ENCODE data around the gene NADK. TPM values are rescaled to one million over a fixed set of nuclear protein-coding genes. Genes with fewer than 3 reads are reported as not detected.
"Not testable (repeated sequence)": the region's sequence is repeated elsewhere in the genome, so short reads cannot be mapped to it uniquely, and the experiment has no call there.

NADK gene
- total RNA-seq, 1 experiment from 2014 or later: 93.4 TPM

DNA sequence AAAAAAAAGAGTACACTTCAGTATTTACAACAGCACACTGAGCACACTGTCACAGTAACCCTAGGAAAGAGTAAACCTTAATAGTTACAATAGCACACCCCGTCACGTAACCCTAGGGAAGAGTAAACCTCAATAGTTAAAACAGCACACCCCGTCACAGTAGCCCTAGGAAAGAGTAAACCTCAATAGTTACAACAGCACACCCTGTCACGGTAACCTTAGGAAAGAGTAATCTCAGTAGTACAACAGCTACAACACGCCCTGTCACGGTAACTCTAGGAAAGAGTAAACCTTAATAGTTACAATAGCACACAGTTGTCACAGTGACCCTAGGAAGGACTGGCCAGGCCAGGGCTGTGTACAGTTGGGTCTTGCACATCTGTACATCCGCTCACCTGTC, 57.1 kb downstream of the NADK start:
- CTCF ChIA-PET: no interaction called here
- DNase-seq (ENCODE audit: low read depth, low spot score) (no peak), ATAC-seq (no peak)
- Histone ChIP-seq H3K9me2 (ENCODE audit: insufficient read depth) (no peaks in the 10 kb centered on the region), H2AFZ (ENCODE audit: low read depth, low read length, poor library complexity, severe bottlenecking) (no peak overlapping the region), H3K27me3 (ENCODE audit: insufficient read depth, low read length) (no peaks in the 10 kb centered on the region), H3K27ac (ENCODE audit: low read depth, low read length) (no peak overlapping the region), H4K20me1 (ENCODE audit: insufficient read depth) (no peaks in the 10 kb centered on the region), H3K4me3 (replicated peaks in 1 of 2; ENCODE audit: low read depth in 1 of 2, low read length in 2 of 2) (no peak overlapping the region), H3K4me2 (ENCODE audit: low read length) (no peak overlapping the region), H3K79me2 (ENCODE audit: insufficient read depth, low read length) (peaks cover 10% of the 10 kb centered on the region), H3K9ac (ENCODE audit: low read length) (no peak overlapping the region), H3K4me1 (ENCODE audit: control insufficient read depth in 1 of 2, insufficient read depth in 2 of 2, low read length in 2 of 2) (no peaks in the 10 kb centered on the region), H3K9me3 (ENCODE audit: control insufficient read depth in 1 of 2, insufficient read depth in 1 of 2, low read depth in 1 of 2, low read length in 2 of 2) (no peaks in the 10 kb centered on the region), H3K36me3 (ENCODE audit: control insufficient read depth in 1 of 2, insufficient read depth in 2 of 2, low read length in 2 of 2) (peaks cover 10 to 17% of the 10 kb centered on the region in 2 experiments)
- RAD21 ChIA-PET (ENCODE audit: low non-redundant PET in 1 of 2, low total read pairs in 2 of 2, uncharacterized antibody in 2 of 2, unreplicated experiment in 2 of 2): no interaction called here
- intact Hi-C loops (cut with micrococcal nuclease): loop anchor here (5.0 kb wide), 1 partner anchor 64 kb away; the partner anchor contains the start of gene CDK11B
- TF ChIP-seq EGR1 (IDR thresholded peaks at IDR 0.05; ENCODE audit: low read depth): no peak
- TF ChIP-seq TCF7L2 (IDR thresholded peaks at IDR 0.05; ENCODE audit: borderline replicate concordance, extremely low read depth, insufficient read depth, insufficient read length): no peak
- TF ChIP-seq, protein P1, sequence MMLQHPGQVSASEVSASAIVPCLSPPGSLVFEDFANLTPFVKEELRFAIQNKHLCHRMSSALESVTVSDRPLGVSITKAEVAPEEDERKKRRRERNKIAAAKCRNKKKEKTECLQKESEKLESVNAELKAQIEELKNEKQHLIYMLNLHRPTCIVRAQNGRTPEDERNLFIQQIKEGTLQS (IDR thresholded peaks at IDR 0.05): no peak
- TF ChIP-seq SP1 (IDR thresholded peaks at IDR 0.05; ENCODE audit: low read depth): no peak
- TF ChIP-seq EZH2phosphoT487 (IDR thresholded peaks at IDR 0.05; ENCODE audit: borderline replicate concordance): no peak
- no peak for TF ChIP-seq ZFX (IDR thresholded peaks at IDR 0.05)
- TF ChIP-seq SIN3A (IDR thresholded peaks at IDR 0.05; ENCODE audit: low read depth): no peak
- TF ChIP-seq EZH2 (IDR thresholded peaks at IDR 0.05): no peak
- no peak for TF ChIP-seq POLR2A (IDR thresholded peaks at IDR 0.05; ENCODE audit: borderline replicate concordance, extremely low read depth, insufficient read depth, insufficient read length)
- POLR2A ChIA-PET: no interaction called here
- no TSS peak for BruUV-seq (replicated peaks)

DNA sequence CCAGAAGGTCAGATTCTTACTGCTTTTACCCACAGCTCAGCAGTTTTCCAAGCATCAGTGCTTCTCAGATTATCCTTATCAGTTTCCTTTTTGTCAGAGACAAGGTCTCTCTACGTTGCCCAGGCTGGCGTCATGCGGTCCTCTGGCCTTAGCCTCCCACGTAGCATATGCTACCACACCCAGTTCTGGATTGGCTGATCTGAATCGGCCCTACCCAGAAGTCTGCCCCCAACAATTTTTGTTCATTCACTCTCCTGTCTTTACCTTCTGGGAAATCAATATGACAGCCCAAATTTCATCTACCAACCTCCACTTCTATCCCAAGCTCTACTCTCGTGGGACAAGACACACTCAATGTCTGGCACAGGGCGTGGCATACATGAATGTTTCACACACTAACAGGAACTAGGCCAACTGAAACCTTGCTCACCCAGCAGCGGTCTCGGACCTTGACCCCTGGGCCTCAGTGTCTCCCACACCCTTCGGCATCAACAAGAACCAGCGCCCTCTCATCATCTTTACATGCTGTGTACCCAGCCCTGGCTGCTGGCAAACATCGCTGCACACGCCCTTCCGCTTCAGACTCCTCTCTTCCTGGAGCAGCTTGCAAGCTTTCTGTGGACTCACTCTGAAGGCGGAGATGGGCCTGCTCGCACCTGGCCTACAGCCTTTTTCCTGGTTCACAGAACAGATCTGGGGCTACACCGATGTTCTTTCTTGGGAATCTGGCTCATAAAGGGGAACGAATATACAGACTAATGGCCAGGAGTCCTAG, 63.0 kb downstream of the NADK start:
- H3K4me1 ChIP-seq (ENCODE audit: control insufficient read depth in 1 of 2, insufficient read depth in 2 of 2, low read length in 2 of 2); H4K20me1 ChIP-seq (ENCODE audit: insufficient read depth); CTCF ChIA-PET; H3K79me2 ChIP-seq (ENCODE audit: insufficient read depth, low read length); ATAC-seq; H3K27me3 ChIP-seq (ENCODE audit: insufficient read depth, low read length); H3K9ac ChIP-seq (ENCODE audit: low read length); BruUV-seq (replicated peaks); H3K27ac ChIP-seq (ENCODE audit: low read depth, low read length); intact Hi-C loops (cut with micrococcal nuclease); H3K9me3 ChIP-seq (ENCODE audit: control insufficient read depth in 1 of 2, insufficient read depth in 1 of 2, low read depth in 1 of 2, low read length in 2 of 2); H2AFZ ChIP-seq (ENCODE audit: low read depth, low read length, poor library complexity, severe bottlenecking); RAD21 ChIA-PET (ENCODE audit: low non-redundant PET in 1 of 2, low total read pairs in 2 of 2, uncharacterized antibody in 2 of 2, unreplicated experiment in 2 of 2); H3K4me2 ChIP-seq (ENCODE audit: low read length); H3K4me3 ChIP-seq (replicated peaks in 1 of 2; ENCODE audit: low read depth in 1 of 2, low read length in 2 of 2); POLR2A ChIA-PET; H3K9me2 ChIP-seq (ENCODE audit: insufficient read depth); DNase-seq (ENCODE audit: low read depth, low spot score): not testable (repeated sequence)
- H3K36me3 ChIP-seq (ENCODE audit: control insufficient read depth in 1 of 2, insufficient read depth in 2 of 2, low read length in 2 of 2): peaks cover 6 to 13% of the 10 kb centered on the region in 2 experiments

DNA sequence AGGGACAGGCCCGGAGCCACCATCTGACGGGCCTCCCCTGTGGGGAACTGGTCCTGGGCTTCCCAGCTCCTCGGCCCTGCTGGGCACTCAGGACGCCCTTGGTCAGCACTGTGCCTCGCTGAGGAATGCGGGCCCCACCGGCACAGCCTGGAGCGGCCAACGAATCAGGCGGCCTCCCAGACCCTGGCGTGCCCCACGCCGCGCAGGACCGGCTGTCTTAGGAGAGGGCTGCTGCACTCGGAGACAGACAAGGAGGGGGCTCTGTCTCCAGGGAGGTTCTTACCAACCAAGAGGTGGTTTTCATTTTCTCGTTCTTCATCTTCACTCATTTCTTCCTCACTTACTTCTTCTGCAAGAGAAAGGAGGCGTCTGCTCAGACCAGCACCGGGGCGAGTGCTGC, 70.4 kb downstream of the NADK start:
- H3K4me3 ChIP-seq (replicated peaks in 1 of 2; ENCODE audit: low read depth in 1 of 2, low read length in 2 of 2); H3K79me2 ChIP-seq (ENCODE audit: insufficient read depth, low read length); RAD21 ChIA-PET (ENCODE audit: low non-redundant PET in 1 of 2, low total read pairs in 2 of 2, uncharacterized antibody in 2 of 2, unreplicated experiment in 2 of 2); POLR2A ChIA-PET; H2AFZ ChIP-seq (ENCODE audit: low read depth, low read length, poor library complexity, severe bottlenecking); H3K27me3 ChIP-seq (ENCODE audit: insufficient read depth, low read length); ATAC-seq; DNase-seq (ENCODE audit: low read depth, low spot score); H3K27ac ChIP-seq (ENCODE audit: low read depth, low read length); intact Hi-C loops (cut with micrococcal nuclease); H3K4me1 ChIP-seq (ENCODE audit: control insufficient read depth in 1 of 2, insufficient read depth in 2 of 2, low read length in 2 of 2); CTCF ChIA-PET; H3K4me2 ChIP-seq (ENCODE audit: low read length); H4K20me1 ChIP-seq (ENCODE audit: insufficient read depth); H3K9ac ChIP-seq (ENCODE audit: low read length); H3K9me3 ChIP-seq (ENCODE audit: control insufficient read depth in 1 of 2, insufficient read depth in 1 of 2, low read depth in 1 of 2, low read length in 2 of 2); H3K9me2 ChIP-seq (ENCODE audit: insufficient read depth); H3K36me3 ChIP-seq (ENCODE audit: control insufficient read depth in 1 of 2, insufficient read depth in 2 of 2, low read length in 2 of 2); BruUV-seq (replicated peaks): not testable (repeated sequence)
